ENCODE data around the gene NPHP3.
"Not testable (repeated sequence)": the region's sequence is repeated elsewhere in the genome, so short reads cannot be mapped to it uniquely, and the experiment has no call there.

NPHP3 gene

GRCh38 chr3:132641427-132641826 is 80.8 kb downstream of the NPHP3 start:
- not testable (repeated sequence) for DNase-seq

DNA sequence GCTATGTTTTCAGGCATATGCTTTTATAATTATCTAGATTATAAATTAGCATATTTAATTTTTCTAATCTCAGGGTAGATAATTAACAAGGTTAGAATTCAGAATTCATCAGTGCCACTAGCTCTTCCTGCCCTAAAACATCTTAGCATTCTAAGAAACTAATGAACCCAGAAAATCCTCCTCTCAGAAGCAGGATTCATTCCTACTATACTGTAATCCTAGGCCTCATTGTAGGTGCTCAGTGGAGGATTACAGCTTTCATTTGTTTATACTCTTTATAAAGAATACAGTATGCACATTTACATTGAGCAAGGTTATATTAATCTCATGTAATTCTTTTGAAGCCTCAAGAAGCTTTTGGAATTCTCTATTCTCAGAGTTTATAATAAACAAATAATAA is 83.5 kb downstream of the NPHP3 start:
- DNase-seq: no peak

DNA sequence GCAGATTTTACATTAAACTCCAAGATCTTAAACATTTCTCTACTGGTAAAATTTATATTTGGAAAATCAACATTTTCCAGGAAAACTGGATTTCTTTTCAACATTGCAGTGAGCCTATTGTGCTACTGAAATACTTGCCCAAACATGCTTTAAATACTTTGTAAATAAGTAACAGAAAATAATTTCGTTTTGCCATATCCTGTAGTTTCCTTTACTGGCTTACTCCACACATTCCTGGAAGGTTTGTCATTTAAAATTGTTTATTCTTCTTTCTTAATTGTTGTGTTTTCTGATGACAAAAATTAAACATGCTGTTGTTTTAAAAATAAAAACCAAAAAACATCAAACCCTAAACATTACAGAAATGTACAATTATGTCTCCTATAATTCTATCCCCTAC is 84.6 kb downstream of the NPHP3 start:
- no peak for DNase-seq

DNA sequence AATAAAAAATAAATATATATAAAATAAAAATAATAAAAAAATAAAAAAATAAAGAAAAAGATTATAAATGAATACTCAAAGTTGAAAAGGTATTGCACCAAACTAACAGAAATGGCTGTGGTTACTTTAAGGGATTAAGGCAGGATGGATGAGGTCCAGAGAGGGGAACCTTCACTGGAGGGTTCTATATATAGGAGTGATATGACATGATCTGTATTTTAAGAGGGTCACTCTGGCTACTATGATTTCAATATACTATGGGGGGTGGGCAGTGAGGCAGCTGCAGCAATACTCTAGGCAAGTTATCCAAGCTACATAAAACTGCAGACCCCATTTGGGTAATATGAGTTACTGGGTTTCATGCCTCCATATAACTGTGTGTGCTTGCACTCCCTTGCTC is 87.2 kb downstream of the NPHP3 start:
- DNase-seq: no peak

Measured in 8988T (cell line).